ENCODE measurements around the gene ATP9B.

GRCh38 chr18:79409313-79409712 lies 340.1 kb downstream of the ATP9B start:
- TF ChIP-seq, protein P1, sequence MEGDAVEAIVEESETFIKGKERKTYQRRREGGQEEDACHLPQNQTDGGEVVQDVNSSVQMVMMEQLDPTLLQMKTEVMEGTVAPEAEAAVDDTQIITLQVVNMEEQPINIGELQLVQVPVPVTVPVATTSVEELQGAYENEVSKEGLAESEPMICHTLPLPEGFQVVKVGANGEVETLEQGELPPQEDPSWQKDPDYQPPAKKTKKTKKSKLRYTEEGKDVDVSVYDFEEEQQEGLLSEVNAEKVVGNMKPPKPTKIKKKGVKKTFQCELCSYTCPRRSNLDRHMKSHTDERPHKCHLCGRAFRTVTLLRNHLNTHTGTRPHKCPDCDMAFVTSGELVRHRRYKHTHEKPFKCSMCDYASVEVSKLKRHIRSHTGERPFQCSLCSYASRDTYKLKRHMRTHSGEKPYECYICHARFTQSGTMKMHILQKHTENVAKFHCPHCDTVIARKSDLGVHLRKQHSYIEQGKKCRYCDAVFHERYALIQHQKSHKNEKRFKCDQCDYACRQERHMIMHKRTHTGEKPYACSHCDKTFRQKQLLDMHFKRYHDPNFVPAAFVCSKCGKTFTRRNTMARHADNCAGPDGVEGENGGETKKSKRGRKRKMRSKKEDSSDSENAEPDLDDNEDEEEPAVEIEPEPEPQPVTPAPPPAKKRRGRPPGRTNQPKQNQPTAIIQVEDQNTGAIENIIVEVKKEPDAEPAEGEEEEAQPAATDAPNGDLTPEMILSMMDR (conservative IDR thresholded peaks at IDR 0.05 in 1 of 2, IDR thresholded peaks at IDR 0.05 in 1 of 2; ENCODE audit: extremely low read depth in 1 of 2, insufficient read depth in 1 of 2, low read depth in 1 of 2, low read length in 2 of 2): no peak
- TF ChIP-seq EZH2 (IDR thresholded peaks at IDR 0.05; ENCODE audit: borderline replicate concordance, low read length): no peak
